ENCODE measurements around the gene JAKMIP1.
A peak's percentile ranks its signal among the peaks of the same experiment; 100 is the strongest.

Gene JAKMIP1

DNA sequence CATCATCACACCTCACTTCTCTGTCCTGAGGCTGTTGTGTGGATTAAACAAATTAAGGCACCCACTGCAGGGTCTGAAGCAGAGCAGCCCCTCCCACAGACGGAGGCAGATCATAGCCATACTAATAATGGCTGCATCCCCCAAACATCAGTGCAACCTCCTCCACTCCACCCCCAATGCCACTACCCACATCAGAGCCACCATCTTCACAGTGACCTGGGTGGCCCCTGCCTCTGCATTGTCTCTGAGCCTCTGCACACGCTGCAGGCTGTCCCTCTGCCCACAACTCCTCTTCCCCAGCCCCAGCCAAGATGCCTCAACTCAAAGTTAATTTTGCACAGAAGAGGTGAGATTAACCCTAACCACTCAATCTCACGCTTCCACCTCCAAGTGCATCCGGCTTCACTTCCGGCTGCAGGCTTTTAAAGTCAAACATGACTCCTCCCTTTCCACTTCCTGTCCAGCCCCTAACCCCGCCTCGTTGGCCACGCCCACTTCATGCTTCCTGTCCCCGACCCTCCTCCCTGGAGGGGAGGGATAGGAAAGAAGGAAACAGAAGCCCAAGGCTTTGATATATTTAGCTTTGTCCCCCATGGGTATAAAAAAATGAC is 22.7 kb downstream of the JAKMIP1 start:
- DNase-seq, result peak in 3 of 5 donors; percentile 25 to 91 (median 30)

DNA sequence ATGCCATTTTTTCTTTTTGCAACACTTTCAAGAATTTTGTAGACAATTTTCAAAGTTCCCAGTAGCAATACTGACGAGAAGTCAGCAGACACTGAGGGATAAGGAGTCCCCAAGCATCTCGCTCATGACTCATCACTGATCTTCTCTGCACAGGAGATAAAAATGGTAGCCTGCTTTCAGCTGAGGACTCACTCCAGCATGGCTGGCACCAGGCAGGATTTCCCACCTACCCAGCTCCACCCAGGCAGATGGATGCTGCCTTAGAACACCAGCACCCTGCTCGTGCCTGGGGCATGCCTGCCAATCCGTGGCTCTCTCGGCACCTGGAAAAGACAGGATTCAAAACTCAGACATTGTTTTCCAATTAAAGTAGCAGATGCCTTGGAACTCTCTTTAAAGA is 24.9 kb downstream of the JAKMIP1 start:
- DNase-seq, result no peak

DNA sequence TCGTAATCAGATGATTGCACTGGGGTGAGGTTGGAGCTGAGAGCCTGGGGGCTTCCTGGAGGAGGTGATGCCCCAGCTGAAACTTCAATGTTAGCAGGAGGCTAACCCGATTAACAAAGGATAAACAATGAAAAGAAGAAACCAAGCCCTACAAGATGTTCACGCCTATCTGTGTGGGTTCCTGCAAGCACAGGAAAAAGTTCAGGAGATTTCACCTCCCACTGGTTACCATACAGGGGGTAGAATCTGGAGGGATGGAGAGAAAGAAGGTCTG is 27.5 kb downstream of the JAKMIP1 start:
- no peak for DNase-seq

DNA sequence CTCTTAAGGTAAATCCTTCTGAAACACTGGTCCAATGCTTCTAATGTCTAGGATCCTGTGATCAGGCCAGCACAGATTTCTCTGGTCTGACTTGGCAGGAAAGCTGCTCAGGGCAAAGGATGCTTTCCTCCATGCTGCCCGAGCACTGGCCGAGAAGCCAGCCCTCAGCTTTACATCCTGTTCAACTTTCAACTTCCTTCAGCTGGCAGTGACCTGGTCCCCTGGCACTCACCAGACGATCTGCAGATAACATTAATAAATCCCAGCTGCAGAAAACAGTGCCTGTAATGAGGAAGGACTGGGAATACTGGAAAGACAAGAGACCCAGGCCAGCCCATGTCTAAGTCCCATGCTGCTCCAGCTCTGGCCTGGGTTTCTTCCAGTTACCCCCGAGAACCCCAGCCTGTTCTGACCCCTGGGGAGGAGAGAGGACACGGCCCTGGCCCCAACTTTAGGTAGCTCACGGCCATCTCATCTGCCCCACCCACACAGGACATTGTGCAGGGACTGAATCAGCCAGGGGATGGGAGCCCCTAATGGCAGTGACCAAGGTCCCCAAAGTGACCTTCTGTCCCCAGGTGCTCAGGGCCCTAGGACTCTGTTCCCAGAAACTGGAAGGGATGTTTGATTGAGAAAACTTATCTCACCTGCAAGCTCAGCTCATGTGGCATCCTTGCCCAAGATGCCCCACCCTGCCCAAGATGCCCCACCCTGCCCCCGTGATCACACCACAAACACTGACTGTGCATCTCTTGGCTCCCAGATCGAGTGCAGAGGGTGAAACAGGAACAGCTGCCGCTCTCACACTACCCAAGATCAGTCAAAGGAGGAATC is 28.0 kb downstream of the JAKMIP1 start:
- peak in 1 of 5 donors; percentile 80 for DNase-seq

DNA sequence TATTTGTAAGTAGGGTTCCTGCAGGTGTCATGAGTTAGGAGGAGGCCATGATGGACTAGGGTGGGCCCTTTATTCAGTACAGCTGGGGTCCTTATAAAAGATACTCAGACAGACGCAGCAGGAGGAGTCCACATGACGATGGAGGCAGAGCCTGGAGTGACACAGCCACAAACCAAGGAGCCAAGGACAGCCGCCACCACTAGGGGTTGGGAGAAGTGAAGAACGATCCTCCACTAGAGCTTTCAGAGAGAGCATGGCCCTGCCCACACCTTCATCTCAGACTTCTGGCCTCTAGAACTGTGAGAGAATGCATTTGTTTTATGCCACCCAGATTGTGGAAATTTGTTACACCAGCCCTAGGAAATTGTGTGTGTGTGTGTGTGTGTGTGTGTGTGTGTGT is 31.1 kb downstream of the JAKMIP1 start:
- DNase-seq, result no peak

DNA sequence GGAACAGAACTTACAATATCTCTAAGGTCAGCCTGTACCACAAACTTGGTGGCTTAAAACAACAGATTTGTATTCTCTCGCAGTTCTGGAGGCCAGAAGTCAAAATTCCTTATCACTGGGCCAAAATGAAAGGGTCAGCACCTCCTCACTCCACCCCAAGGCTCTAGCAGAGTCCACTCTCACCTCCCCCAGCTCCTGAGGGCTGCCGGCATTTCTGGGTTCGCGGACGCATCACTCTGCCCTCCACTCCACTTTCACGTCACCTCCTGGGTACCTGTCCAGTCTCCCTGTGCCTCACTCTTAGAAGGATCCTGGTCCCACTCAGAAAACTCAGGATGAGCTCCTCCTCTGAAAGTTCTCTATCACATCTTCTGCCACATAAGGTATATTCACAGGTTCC is 34.6 kb downstream of the JAKMIP1 start:
- DNase-seq, result no peak

DNA sequence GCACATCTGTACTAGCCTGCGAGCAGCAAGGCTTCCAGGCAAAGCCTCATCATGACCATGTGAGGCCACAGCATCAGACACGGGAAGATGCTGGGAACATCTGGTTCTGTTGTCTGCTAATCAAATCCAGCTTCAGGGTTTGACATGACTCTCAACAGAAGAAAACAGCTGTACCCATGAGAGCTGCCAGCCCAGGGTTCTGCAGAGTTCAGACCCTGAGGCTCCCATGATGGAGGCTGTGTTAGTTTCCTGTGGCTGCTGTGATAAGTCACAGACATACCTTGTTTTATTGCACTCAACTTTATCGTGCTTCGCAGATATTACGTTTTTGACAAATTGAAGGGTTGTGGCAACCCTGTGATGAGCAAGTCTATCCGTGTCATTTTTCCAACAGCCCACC is 37.5 kb downstream of the JAKMIP1 start:
- no peak for DNase-seq

DNA sequence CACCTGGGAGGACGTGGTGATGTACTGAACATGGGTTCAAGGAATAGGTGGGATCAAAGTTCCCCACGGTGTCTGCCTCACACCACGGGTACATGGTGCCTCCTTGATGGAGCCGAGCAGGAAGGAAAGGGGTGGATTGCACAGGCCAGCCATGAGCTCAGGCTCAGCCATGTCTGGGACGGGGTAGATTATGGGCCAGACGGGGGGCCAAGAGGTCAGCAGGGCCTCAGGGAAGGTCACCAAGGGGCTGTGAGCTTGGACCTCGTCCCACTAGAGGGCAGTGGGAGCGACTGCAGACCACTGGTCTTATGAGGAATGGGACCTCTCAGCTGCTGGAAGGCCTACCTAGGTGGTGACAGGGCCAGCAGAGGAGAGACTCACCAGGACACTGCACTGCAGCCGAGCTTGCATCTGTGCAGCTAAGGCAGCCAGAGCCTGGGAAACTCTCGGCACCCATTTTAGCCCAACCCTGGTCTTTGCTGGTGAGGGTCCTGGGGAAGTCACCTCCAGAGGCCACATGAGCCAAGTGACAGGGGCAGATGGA is 38.4 kb downstream of the JAKMIP1 start:
- DNase-seq, result no peak

DNA sequence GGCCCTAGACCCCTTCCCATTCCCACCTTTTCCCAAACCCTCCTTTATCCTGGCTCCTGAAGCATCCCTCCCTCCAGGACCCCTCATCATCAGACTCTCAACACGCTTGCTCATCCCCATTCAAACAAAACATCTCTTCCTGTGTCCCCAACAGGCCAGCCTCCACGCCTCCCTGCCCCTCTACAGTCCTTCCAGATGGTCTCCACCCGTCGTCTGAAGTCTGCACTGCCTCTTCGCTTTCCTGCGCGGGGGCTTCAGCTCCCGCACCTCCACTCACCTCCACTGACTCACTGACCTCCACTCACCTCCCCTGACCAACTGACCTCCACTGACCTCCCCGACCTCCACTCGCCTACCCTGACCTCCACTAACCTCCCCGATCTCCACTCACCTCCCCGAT is 39.8 kb downstream of the JAKMIP1 start:
- DNase-seq, result no peak

DNA sequence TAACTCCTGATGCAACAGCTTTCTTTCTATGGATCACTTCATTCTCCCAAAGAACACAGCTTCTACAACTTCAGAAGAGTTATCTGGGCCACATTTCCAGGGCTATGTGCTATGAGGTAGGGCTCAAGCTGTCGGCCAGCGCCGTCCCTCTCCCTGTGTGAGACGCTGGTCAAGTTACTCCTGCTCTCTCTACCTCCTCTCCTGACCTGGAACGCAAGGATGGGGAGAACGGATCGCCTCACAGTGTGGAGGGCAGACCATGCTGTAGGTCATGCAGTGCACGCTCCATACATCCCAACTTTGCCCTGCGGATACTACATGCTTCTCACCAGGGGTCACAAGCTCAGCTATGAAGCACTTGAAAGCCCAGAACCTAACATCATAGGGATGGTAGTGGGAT is 42.4 kb downstream of the JAKMIP1 start:
- DNase-seq, result no peak

DNA sequence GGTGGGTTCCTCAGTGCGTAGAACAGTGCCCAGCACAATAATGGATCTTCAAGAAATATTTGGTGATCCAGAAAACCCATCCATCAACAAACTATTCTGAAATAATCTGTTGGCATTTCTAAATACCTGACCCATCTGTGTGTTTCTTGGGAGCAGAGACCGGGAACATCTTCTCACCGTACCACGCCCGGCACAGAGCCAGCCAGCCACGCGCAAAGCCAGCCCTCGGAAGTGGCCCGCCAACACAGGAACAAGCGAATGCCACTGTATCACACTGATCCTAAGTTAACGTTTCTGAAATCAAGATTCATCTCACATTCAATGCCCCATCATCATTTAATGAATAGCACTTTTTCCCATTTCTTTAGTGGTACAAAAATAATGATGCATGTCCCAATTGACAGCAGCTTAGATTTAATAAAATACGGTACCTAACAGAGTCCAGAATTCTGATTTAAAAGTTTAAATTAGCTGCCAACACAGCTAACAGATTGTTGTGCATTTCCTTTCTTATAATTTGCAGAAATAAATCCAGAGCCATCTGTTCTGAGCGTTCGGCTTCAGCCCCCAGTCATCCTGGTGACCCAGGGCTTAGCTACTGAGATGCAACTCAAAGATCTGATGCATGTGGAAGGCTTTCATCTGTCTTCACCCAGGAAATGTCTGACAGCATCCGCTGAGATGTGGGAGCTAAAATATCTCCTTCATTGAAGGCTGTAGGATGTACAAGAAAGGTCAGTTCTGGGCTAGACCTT is 44.2 kb downstream of the JAKMIP1 start:
- no peak for DNase-seq

DNA sequence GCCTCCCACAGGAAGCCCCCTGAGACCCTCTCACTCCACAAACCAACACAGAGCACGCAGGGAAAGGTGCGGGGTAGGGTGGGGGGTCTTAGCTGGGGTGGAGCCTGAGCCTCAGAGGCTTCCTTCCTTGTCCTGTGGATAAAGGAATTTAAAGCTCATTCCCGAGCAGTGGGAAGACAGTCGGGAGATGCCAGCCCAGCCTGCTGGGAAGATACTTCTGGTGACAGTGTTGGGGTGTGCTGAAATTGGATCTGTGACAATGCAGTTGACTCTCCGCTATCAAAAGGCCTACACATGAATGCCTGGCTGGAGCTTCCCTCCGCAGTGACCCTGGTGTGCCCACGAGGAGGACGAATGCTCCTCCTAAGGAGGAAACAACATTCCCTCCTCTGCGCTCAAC is 45.5 kb downstream of the JAKMIP1 start:
- DNase-seq, result no peak

DNA sequence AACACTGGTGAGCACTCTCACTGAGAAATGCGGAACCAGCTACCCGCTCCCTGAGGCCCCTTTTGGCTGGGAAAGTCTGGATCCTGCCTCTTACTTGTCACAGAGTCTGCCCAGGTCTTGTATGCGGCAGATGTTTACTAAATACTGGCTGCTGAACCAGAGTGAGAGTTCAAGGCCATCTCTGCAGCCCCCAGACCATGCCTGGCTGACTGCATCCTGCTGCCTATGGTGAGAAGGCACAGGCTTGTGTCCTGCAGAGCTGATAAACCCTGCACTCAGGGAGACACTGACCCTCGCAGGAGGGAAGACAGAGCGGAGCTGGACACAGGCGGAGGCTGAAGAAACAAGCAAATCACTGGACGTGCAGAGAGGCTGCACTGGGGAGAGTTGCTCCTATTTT is 46.5 kb downstream of the JAKMIP1 start:
- no peak for DNase-seq

DNA sequence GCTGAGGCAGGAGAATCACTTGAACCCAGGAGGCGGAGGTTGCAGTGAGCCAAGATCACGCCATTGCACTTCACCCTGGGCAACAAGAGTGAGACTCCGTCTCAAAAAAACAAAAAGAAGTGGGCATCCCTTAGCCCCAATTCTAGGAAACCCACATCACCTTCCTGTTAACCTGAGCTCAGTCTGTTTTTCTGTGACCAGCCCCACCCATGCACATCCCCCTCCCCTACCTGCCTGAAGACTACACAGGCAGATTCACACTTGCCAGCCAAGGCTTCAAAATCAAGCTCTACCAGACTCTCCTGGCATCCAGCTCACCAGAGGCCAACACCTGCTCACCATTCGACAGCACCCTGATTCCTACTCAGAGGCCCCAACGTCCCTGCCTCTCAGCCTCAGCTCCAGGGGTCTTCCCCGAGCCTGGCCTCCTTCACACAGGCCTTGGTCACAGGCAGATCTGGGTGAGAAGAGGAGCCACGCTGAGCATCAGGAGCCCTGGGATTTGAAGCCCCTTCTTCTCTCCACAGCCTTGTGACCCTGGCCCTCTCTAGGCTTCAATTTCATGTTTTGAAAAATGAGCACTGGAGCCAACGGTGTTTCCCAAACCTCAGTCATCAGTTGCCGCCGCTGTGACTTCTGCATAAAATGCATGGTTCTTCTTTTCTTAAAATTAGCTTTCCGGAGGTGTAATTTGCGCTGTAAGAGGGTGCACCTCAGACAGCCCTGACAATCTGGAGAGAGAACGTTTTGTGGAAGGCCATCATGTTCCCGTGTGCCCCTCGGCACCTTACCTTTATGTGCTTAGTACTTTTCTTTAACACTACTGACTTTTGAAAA is 47.3 kb downstream of the JAKMIP1 start:
- peak in 1 of 5 donors; percentile 84 for DNase-seq

DNA sequence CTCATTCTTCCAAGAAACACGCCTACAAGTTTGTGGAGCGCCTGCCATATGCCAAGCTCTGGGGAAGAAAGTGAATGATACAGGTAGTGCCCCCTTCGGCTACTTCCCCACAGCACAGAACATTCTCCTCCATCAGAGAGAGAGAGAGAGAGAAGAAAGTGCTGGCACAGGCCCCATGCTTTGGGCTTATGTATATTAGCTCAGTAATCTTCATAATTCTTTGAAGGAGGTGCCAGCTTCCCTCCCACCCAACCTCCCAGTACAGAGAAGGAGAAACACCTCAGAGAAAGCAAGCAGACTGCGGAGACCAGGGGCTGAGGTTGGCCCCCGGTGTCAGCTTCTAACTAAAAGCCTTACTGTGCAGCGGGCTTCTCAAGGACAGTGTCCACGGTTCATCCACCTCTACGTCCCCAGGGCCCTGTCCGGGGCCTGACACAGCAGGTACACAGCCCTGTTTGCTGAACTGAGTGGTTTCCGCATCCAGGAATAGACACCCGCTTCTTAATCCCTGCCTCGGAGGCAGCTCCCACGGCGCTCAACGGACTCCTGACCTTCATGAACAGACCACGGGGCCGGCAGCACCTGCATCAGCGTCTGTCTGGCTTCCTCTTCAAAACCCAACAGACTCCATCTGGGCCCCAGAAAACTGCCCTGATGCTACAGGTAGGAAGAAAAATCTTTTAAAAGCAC is 50.2 kb downstream of the JAKMIP1 start:
- DNase-seq, result no peak

DNA sequence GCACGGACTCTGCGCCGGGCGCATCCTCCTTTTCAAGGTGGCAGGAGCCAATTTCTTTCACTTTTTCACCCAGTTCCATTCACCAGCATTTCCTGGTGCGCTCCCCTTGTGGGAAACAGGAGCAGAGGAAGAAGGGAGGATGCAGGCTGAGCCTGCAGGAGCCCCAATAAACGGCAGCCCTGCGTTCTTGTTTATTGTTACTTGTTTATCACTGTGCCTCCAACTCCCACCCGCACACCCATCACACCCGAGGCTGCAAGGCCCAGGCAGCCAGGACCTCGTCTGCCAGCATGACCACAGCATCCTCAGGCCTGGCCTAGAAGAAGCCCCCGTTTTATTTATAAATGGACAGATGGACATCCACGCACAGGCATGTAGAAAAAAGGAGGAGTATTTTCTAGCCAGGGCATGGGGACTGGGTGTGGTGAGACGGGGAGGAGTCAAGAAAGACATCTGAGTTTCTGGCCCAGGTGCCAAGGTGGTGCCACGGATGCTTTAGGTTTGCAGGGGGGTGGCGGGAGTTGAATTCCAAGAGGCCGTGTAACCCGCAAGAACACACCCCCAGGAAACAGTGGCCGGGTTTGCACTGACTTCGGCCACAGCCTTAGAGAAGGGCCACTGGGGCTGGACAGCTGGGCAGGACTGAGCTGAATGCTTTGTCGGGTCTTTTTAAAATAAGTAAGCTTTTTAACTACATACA is 51.7 kb downstream of the JAKMIP1 start:
- DNase-seq, result no peak

DNA sequence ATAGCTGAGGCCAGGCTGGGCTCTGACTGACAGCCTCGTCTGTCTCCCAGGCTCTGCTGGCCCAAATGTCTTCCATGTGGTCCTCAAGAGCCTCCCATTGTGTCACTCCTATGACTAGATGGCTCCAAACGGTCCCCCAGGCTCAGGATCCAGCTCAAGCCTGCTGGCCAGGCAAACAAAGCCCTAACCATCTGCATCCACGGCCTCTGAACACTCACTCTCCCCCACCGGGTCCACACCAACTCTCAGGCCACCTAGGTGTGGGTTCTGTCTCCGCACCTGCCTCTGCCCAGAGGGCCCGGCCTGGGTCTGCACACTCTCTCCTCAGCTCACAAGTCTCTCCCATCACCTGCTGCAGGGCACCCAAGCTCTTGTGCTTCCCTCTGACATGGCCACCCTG is 52.9 kb downstream of the JAKMIP1 start:
- no peak for DNase-seq

DNA sequence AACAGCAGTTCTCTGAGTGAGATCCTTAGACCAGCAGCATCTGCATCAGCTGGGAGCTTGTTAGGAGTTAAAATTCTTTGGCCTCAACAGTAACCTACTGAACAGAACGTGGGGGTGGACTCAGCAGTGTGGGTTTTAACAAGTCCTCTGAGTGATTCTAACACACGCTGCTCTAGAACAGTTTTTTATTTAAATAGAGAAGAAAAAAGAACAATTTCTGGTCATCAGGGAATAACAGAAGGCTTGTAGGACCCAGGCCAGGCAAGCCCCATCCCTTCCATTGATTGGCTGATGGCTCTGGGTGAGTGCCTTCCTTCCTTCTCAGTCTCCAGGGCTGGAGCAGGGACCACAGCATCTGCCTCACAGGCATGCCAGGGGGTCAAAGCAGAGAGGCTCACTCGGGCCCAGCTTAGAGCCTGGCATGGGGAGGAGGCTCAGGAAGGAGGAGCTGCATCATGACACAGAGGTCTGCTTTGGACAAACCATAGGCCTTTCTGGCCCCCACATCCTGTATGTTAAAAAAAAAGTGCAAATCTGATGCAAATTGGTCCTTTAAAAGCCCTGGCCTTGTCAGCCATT is 56.7 kb downstream of the JAKMIP1 start:
- DNase-seq, result no peak

DNA sequence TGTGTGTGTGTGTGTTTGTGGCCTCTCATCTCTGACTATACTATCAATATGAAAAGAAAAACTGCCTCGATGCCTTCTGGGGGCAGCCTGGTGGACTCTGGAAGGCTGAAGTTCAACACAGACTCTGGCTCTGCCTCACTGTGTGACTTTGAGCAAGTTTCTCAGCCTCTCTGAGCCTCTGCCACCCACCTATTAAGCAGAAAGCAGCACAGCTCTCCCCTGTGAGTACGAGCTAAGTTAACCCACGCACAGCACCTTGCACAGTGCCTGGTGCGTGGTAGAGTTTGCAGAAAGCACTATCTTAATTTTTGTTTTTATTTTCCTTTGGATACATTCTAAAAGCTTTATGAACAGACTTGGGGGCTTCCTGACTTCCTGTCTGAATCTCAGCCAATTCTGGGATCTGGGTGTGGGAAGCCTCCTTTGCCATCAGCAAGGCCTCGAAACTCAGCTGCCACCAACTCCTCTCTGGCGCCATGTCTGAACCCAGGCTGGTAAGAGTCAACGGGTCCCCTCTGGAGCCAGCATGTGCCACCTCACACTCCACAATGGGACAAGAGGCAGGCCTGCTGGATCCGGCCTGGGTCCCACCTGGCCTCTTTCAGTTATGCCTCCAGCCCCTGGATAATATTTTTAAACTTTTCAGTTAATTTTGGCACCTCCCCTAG is 57.3 kb downstream of the JAKMIP1 start:
- DNase-seq, result no peak

DNA sequence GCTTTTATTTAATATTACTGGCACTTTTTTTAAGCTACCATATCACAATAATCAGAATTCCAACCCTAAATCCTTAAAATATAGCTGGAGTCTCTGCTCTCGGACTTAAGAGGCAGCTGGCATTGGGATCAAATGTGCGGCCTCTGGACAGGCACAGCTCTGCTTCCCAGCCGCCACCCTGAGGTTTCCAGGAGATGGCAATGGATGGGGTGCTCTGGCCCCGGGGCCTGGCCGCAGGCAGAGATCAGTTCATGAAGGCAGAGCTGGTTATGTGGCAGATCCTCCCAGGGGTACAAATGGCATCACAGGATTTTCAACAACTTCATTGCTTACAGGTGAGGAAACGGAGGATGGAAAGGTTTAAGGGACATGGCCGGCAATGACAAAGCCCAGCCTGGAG is 57.8 kb downstream of the JAKMIP1 start:
- DNase-seq, result no peak

DNA sequence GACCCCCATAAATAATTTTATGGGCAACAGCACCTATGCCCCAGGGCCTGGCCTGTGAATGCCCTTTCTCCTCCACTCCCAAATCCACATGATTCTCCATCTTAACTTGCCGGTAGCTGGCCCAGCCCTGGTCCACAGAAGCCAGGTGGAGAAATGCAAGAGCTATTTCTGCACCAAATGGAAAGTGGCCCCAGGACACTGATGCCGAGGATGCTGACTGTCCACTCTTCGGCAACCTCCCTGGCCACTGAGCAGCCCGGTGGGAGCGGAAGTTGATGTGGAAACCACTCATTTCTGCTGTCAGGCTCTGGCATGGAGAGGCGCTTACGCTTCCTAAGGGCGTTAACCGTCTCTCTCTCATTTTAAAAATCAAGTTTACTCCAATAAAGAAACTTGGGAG is 58.8 kb downstream of the JAKMIP1 start:
- no peak for DNase-seq

Data from T-helper 1 cell (primary cell).